DOHH2 (cell line): ENCODE measurements around the gene TSHZ2.

Experiments
- CTCF ChIP-seq: fragments of 200-600 bp; sonication (generic); IDR thresholded peaks from one replicate; pipeline ENCODE4 v1.5.1; 2014; ENCODE audit warnings: antibody characterized with exemption, mild to moderate bottlenecking, low read depth, low read length; ENCODE audit not compliant: poor library complexity, severe bottlenecking
- EZH2phosphoT487 ChIP-seq: fragments of 200-600 bp; sonication (generic); IDR thresholded peaks from 2 replicates; pipeline ENCODE4 v1.6.1; 2017; ENCODE audit warnings: borderline replicate concordance, mild to moderate bottlenecking, antibody characterized with exemption, low read length, moderate library complexity, mixed read lengths

GRCh38 chr20:53013183-53013582, 41.0 kb downstream of the TSHZ2 start:
- TF ChIP-seq CTCF (no peak), EZH2phosphoT487 (no peak)
